SK-N-MC (cell line): Measurements from ENCODE around the gene CALN1.

Source experiments
- DNase-seq: peaks from one replicate; pipeline ENCODE4 v3.0.0-alpha.2; 2011; ENCODE audit warnings: low read depth, low spot score
- H3K27ac ChIP-seq: fragments of 200-600 bp; sonication (generic); 2 replicates; pipeline ENCODE4 v1.5.1; 2016; ENCODE audit warnings: mixed run types
- H3K36me3 ChIP-seq: fragments of 200-600 bp; sonication (generic); 2 replicates; pipeline ENCODE4 v1.6.1; 2017; ENCODE audit warnings: antibody characterized with exemption, low read length, mixed read lengths; ENCODE audit not compliant: insufficient read depth
- H3K4me3 ChIP-seq: fragments of 200-600 bp; sonication (generic); 2 replicates; pipeline ENCODE4 v1.5.1; 2016
- H3K9ac ChIP-seq: fragments of 200-600 bp; sonication (generic); 2 replicates; pipeline ENCODE4 v1.8.0; 2017; ENCODE audit warnings: mixed run types, mixed read lengths; ENCODE audit not compliant: insufficient read length
- H3K9me3 ChIP-seq: fragments of 200-600 bp; sonication (generic); 2 replicates; pipeline ENCODE4 v1.6.1; 2017; ENCODE audit warnings: low read depth, mild to moderate bottlenecking, antibody characterized with exemption, low read length, moderate library complexity, mixed read lengths
- EZH2 ChIP-seq: fragments of 200-600 bp; sonication (generic); IDR thresholded peaks from one replicate; pipeline ENCODE4 v1.6.1; 2017; ENCODE audit warnings: antibody characterized with exemption
- FOXP2 ChIP-seq: optimal IDR thresholded peaks from 2 replicates; pipeline ENCODE3; 2011; ENCODE audit warnings: mild to moderate bottlenecking, moderate library complexity; ENCODE audit not compliant: insufficient read depth; ENCODE audit errors: extremely low read length, control extremely low read depth
- POLR2AphosphoS5 ChIP-seq: IDR thresholded peaks from 2 replicates; pipeline ENCODE4 v1.6.1; 2012; ENCODE audit warnings: mild to moderate bottlenecking, low read depth, low read length, borderline replicate concordance

CALN1 gene

DNA sequence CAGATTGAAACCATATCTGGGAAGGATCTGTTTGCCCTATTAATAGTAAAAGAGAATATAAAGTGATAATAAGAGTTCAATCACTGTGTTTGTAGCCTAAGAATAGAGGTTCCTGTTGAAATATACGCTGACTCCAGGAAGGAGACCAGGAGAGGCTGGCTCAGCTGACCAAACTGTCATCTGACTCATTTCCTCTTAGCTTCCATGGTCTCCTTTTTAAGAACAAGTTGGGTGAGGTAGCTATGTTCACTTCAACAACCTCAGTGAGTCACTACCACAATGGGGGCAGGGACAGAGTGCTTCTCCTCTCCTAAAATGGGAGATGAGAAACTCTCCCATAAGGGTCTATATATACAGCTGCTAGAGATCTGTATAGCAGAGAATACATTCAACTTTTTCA is 543.3 kb downstream of the CALN1 start:
- TF ChIP-seq POLR2AphosphoS5: no peak
- no peak for TF ChIP-seq EZH2
- TF ChIP-seq FOXP2: no peak
- H3K36me3 ChIP-seq: no peaks in the 10 kb centered on the region
- no peak overlapping the region for H3K9ac ChIP-seq
- no peaks in the 10 kb centered on the region for H3K9me3 ChIP-seq
- H3K27ac ChIP-seq: no peak overlapping the region
- no peak for DNase-seq
- H3K4me3 ChIP-seq: no peak overlapping the region

DNA sequence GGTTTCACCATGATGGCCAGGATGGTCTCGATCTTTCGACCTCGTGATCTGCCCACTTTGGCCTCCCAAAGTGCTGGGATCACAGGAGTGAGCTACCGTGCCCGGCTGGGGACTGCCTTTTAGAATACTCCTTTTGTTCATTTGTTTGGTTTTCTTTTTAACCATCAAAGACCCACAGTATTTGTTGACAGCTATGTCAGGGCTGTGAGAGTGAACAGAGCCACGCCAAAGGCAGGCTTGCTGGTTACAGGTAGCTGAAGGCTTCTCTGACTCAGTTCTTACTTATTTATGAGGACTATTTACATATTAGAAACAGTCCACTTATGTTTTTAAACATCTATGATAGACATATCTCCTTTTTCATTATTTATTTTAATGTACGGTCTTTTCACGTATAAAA is 544.5 kb downstream of the CALN1 start:
- Histone ChIP-seq H3K36me3 (no peaks in the 10 kb centered on the region), H3K4me3 (no peak overlapping the region), H3K9ac (no peak overlapping the region), H3K27ac (no peak overlapping the region), H3K9me3 (no peaks in the 10 kb centered on the region)
- no peak for DNase-seq
- TF ChIP-seq EZH2 (no peak), FOXP2 (no peak), POLR2AphosphoS5 (no peak)

DNA sequence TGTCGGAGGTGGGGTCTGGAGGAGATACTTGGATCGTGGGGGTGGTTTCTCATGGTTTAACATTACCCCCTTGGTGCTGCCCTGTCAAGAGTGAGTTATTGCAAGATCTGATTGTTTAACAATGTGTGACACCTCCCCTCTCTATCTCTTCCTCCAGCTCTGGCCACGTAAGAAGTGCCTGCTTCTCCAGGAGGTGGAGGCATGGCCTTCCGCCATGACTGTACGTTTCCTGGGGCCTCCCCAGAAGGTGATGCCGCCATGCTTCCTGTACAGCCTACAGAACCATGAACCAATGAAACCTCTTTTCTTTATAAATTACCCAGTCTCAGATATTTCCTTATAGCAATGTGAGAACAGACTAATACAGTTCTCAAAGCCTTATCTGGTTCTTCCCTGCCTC is 547.0 kb downstream of the CALN1 start:
- no peaks in the 10 kb centered on the region for H3K9me3 ChIP-seq
- H3K4me3 ChIP-seq: no peak overlapping the region
- H3K36me3 ChIP-seq: no peaks in the 10 kb centered on the region
- no peak overlapping the region for H3K9ac ChIP-seq
- no peak for DNase-seq
- H3K27ac ChIP-seq: no peak overlapping the region
- no peak for TF ChIP-seq EZH2
- TF ChIP-seq FOXP2: no peak
- no peak for TF ChIP-seq POLR2AphosphoS5

DNA sequence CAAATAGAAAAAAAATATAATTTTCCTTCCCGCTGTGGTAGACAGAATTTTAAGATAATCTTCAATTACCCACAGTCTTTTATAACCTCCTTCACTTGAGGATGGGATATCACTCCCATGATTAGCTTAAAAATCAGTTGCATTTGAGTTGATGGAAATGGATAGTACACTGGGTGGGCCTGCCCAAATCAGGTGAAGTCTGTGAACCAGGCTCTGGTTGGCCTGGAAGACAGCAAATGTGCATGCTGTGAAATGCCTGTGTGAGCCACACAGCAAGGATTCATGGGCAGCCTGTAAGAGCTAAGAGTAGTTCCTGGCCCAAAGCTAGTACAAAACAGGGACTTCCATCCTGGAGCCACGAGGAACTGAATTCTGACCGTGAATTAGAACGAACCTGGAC is 548.0 kb downstream of the CALN1 start:
- Histone ChIP-seq H3K9me3 (no peaks in the 10 kb centered on the region), H3K9ac (no peak overlapping the region), H3K27ac (no peak overlapping the region), H3K4me3 (no peak overlapping the region), H3K36me3 (no peaks in the 10 kb centered on the region)
- DNase-seq: no peak
- no peak for TF ChIP-seq FOXP2
- TF ChIP-seq POLR2AphosphoS5: no peak
- no peak for TF ChIP-seq EZH2

DNA sequence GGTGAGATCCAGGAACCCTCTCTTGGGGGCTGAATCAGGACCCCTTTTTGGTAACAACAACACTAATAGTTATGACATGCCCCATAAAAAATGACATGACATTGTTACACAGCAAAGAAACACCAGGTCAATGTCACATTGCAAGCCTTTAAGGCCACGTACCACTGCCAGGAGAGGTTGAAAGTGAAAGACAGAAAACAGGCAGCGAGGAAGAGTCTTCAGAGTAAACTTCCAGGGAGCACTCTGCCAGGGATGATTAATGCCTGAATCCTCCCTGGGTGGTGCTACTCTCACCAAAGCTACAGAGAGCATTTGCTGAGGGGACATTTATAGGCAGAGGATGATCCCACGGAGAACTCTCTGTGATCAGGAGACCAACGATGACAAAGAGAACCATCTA is 551.6 kb downstream of the CALN1 start:
- H3K4me3 ChIP-seq: no peak overlapping the region
- no peaks in the 10 kb centered on the region for H3K36me3 ChIP-seq
- no peak overlapping the region for H3K9ac ChIP-seq
- TF ChIP-seq FOXP2 (no peak), POLR2AphosphoS5 (no peak), EZH2 (no peak)
- no peaks in the 10 kb centered on the region for H3K9me3 ChIP-seq
- no peak for DNase-seq
- no peak overlapping the region for H3K27ac ChIP-seq

DNA sequence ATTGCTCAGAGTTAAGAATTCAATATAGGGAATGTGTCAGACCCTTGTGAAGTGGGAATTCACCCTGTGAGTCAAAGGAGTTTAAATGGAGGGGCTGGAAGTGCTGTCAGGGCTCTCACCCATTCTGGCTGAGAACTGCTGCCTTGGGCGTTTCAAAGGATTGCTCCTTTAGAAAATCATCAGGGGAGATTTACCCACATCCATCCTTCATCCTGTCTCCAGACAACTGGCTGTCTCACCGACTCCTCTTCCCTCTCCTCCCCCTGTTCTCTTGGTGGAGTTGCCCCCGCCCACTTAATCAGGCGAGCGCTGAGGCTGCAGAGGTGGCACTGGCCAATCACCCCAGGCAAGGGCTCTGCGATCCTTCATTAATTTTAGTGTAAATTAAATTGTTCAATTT is 554.8 kb downstream of the CALN1 start:
- Histone ChIP-seq H3K9me3 (no peaks in the 10 kb centered on the region), H3K9ac (no peak overlapping the region), H3K36me3 (no peaks in the 10 kb centered on the region), H3K27ac (no peak overlapping the region), H3K4me3 (no peak overlapping the region)
- DNase-seq: no peak
- TF ChIP-seq FOXP2 (no peak), POLR2AphosphoS5 (no peak), EZH2 (no peak)

DNA sequence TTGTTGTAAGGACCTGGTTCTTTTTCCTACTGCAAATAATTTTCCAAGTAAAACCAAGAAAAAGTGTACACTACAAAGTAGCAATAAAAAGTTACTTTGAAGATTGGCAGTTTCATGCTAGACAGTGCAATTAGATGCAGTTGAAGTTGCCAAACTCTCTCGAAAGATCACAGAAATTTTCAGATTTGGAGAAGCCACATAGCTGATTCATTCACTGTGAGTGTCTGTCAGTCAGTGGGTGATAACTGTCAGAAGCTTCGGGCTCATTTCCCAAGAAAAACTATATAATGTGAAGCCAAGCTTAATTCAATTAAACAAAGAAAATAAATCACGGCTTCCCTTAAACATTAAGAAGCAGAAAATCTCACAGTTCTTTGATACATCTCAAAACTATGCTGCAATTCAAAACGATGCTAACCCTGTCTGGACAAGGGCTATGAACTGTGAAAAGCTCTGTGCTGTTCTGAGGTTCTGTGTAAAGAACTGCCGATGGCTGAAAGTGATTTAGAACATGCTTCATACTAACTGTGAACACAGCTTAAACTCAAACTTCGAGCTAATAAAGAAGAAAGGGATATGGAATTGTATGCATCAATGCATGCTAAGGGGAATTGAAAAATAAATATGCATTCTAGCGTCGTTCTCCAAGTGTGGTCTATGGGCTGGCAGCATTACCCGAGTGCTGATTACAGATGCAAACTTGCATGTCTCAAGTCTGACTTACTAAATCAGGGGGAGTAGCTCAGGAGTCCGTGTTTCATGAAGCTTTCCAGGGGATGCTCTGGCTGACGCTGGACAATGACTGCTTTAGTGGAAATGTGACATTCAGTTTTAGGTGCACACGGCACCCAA is 557.4 kb downstream of the CALN1 start:
- H3K27ac ChIP-seq: no peak overlapping the region
- H3K4me3 ChIP-seq: no peak overlapping the region
- DNase-seq: no peak
- no peaks in the 10 kb centered on the region for H3K9me3 ChIP-seq
- TF ChIP-seq POLR2AphosphoS5: no peak
- no peak for TF ChIP-seq FOXP2
- TF ChIP-seq EZH2: no peak
- H3K9ac ChIP-seq: no peak overlapping the region
- no peaks in the 10 kb centered on the region for H3K36me3 ChIP-seq

DNA sequence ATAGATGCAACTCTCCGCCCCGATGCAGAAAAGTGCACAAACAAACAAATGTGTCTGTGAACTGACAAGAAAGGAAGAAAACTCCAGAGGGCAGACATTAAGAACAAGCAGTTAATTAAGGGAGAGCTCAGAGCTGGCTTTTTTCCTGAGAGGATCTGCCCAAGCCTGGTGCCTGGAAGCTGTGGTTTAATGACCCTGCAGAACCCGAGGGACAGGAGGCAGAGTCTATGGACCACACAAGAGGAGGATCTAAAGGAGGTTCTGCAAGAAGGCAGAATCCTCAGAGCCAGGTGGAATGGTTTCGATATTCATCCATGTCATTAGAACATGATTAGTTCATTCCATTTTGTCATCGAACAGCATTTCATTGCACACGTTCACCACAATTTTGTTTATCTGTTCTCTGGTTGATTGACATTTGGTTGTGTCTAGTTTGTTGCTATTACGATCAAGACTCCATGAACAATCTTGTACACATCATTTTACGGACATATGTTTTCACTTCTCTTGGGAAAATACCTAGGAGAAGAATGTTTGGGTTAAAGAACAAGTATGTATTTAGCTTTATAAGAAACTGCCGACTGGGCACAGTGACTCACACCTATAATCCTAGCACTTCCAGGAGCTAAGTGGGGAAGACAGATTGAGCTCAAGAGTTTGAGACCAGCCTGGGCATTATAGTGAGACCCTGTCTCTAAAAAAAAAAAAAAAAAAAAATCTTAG is 560.2 kb downstream of the CALN1 start:
- Histone ChIP-seq H3K9ac (no peak overlapping the region), H3K27ac (no peak overlapping the region), H3K36me3 (no peaks in the 10 kb centered on the region), H3K4me3 (no peak overlapping the region), H3K9me3 (no peaks in the 10 kb centered on the region)
- no peak for DNase-seq
- TF ChIP-seq EZH2: no peak
- no peak for TF ChIP-seq FOXP2
- no peak for TF ChIP-seq POLR2AphosphoS5

DNA sequence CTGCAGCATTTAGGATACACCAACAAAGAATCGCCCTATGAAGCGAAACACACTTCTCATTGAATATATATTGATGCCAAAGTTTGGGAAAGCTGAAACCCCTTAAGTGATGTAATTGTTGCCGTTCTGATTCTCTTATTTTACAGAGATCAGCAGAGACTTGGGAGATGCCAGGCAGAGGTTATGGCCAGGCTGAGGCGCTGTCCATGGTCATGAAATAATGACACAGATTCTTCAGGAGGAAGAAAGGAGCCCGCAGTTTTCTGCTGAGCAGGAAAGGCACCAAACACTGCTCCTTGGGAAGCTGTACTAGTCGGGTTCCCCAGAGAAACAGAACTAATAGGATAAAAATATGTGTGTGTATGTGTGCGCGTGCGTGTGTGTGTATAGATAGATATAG is 566.0 kb downstream of the CALN1 start:
- H3K9me3 ChIP-seq: no peaks in the 10 kb centered on the region
- no peak overlapping the region for H3K27ac ChIP-seq
- no peaks in the 10 kb centered on the region for H3K36me3 ChIP-seq
- DNase-seq: no peak
- no peak for TF ChIP-seq POLR2AphosphoS5
- no peak for TF ChIP-seq EZH2
- TF ChIP-seq FOXP2: no peak
- no peak overlapping the region for H3K9ac ChIP-seq
- H3K4me3 ChIP-seq: no peak overlapping the region
